GM18526 (cell line): Measurements from ENCODE around the gene NDUFA7.

Experiments used
- POLR2A ChIP-seq: IDR thresholded peaks from 3 replicates; pipeline ENCODE4 v1.6.1; 2011; ENCODE audit not compliant: insufficient read length; ENCODE audit errors: extremely low read depth

The NDUFA7 gene

GRCh38 chr19:8342684-8343482, 21.7 kb upstream of the NDUFA7 start, which contains the start of gene KANK3:
TSS of gene KANK3 (minus strand) at chr19:8343262. CDS start at chr19:8337828, 5,434 bp downstream.
- no peak for TF ChIP-seq POLR2A

- no peak for TF ChIP-seq POLR2A
Measured at GRCh38 chr19:8342316-8342683, 21.1 kb upstream of the NDUFA7 start.

- no peak for TF ChIP-seq POLR2A
Measured at GRCh38 chr19:8340341-8341096, 19.3 kb upstream of the NDUFA7 start.

- no peak for TF ChIP-seq POLR2A
Measured at GRCh38 chr19:8338835-8339234, 17.7 kb upstream of the NDUFA7 start.

- no peak for TF ChIP-seq POLR2A
Measured at GRCh38 chr19:8337728-8338127, 16.6 kb upstream of the NDUFA7 start.

- TF ChIP-seq POLR2A = no peak
Measured at GRCh38 chr19:8336660-8337059, 15.5 kb upstream of the NDUFA7 start.

GRCh38 chr19:8336072-8336569, 14.9 kb upstream of the NDUFA7 start:
- no peak for TF ChIP-seq POLR2A

- no peak for TF ChIP-seq POLR2A
Measured at GRCh38 chr19:8335343-8336071, 14.3 kb upstream of the NDUFA7 start.

GRCh38 chr19:8334458-8335342, 13.5 kb upstream of the NDUFA7 start:
- TF ChIP-seq POLR2A = no peak

GRCh38 chr19:8333767-8334457, 12.7 kb upstream of the NDUFA7 start:
- TF ChIP-seq POLR2A = no peak

- TF ChIP-seq POLR2A = no peak
Measured at GRCh38 chr19:8332976-8333766, 12.0 kb upstream of the NDUFA7 start.

GRCh38 chr19:8331263-8331845, 10.2 kb upstream of the NDUFA7 start:
- no peak for TF ChIP-seq POLR2A

- no peak for TF ChIP-seq POLR2A
Measured at GRCh38 chr19:8329996-8330395, 8.8 kb upstream of the NDUFA7 start.
